ENCODE measurements around the gene TNFRSF1A.
"Not testable (repeated sequence)": the region's sequence is repeated elsewhere in the genome, so short reads cannot be mapped to it uniquely, and the experiment has no call there.

The TNFRSF1A gene

DNA sequence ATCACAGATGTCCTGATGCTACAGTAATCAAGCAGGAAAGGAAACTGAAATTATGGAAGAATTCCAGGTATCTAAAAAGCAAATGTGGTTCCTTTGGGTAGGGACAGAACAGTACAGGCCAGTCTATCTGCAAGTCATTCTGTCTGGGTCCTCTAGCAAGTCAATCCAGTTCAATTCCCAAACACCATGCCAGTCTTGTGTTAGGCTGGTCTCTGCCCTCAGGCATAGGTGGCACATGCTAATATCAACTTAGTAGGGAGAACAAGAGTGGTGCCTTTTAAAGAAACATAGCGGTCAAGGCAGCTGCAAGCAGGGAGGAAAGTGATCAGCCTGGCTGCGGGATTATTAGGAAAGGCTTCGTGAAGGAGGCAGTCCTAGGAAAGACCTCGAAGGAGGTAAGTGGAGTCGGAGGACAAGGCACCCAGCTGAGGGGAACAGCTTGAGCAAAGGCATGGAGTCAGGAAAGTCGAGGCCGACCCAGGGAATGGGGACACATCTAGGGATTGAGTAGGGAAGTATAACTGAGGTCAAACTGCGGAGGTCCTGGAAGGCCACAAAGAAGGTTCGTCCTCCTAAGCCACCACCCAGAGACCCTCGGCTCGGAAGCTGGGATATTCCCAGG is 35.2 kb downstream of the TNFRSF1A start:
- DNase-seq (ENCODE audit: low read depth in 2 of 3, low spot score in 1 of 3): no peak

DNA sequence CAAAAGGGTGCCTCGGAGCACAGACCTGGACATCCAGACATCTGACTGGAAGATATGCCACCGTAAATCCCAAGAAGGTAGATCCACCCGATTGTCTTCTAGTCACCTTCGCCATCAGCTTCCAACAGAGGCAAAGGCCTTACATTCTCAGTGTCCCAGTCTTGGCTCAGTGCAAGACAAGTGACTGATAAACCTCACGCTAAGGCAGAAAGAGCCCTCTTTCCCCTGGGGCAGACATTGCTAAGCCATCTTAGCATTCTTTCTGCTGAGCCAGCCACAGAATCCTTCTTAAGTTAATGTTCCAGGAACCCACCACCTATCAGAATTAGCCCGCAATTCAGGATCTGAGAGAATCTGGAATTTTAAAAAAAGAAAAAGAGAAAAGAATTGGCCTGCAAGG is 35.7 kb downstream of the TNFRSF1A start:
- no peak for DNase-seq (ENCODE audit: low read depth in 2 of 3, low spot score in 1 of 3)

DNA sequence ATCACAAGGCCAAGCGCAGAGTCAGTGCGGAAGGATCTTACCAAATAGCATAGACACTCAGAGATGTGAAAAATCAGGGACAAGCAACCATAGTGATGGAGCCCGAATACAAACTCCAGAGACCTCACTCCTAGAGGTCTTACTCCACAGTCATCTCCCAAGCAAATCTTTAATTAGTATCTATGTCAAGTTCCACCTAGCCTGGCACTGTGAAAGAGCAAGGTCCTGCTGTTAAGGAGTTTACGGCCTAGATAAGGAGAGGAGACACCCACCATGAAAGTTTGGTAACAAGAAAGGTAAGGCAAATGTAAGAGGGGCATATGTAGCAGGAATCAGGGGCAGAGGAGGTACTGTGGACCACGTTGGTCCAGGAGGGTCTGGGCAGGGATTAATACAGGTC is 38.8 kb downstream of the TNFRSF1A start:
- DNase-seq (ENCODE audit: low read depth in 2 of 3, low spot score in 1 of 3): no peak

DNA sequence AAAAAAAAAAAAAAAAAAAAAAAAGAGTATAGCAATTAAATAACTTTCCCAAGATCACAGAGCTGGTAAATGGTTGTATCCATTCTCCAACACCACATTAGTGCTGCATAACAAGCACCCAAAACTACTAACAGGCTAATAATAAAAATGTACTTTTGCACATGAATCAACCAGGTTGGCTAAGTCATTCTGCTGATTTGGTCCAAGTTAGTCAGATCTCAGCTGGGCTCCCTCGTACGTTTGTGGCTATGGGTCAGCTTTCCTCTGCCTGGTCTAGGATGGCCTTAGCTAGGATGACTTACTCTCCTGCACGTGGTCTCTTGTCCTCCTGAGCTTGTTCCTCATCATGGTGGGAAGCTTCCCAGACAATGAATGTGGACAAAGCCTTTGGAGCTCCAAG is 39.3 kb downstream of the TNFRSF1A start:
- DNase-seq (ENCODE audit: low read depth in 2 of 3, low spot score in 1 of 3): no peak

DNA sequence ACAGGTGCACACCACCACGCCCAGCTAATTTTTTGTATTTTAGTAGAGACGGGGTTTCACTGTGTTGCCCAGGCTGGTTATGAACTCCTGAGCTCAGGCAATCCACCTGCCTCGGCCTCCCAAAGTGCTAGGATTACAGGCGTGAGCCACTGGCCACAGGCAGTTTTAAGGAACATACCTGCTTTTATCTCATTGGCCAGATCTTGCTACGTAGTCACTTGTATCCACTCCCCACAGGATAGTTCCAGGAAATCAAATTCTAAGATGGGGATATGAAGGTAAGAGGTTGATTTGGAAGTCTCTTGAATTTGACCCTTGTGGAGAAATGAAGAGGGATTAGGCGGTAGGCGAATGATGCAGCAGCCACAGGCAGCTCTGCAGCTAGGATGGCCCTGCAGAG is 40.2 kb downstream of the TNFRSF1A start:
- no peak for DNase-seq (ENCODE audit: low read depth in 2 of 3, low spot score in 1 of 3)

DNA sequence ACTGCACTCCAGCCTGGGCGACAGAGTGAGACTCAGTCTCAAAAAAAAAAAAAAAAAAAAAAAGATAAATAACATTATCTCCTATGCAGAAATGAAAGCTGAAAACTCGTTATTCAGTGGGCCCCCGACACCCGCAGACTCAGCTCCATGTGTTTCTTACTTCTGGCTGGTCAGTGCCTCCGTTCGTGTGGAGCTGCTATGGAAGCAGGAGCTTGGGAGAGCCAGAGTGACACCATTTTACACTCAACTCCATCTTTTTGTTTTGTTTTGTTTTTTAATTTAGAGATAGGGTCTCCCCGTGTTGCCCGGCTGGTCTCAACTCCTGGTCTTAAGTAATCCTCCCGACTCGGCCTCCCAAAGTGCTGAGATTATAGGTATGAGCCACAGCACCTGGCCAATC is 44.7 kb downstream of the TNFRSF1A start:
- no peak for DNase-seq (ENCODE audit: low read depth in 2 of 3, low spot score in 1 of 3)

DNA sequence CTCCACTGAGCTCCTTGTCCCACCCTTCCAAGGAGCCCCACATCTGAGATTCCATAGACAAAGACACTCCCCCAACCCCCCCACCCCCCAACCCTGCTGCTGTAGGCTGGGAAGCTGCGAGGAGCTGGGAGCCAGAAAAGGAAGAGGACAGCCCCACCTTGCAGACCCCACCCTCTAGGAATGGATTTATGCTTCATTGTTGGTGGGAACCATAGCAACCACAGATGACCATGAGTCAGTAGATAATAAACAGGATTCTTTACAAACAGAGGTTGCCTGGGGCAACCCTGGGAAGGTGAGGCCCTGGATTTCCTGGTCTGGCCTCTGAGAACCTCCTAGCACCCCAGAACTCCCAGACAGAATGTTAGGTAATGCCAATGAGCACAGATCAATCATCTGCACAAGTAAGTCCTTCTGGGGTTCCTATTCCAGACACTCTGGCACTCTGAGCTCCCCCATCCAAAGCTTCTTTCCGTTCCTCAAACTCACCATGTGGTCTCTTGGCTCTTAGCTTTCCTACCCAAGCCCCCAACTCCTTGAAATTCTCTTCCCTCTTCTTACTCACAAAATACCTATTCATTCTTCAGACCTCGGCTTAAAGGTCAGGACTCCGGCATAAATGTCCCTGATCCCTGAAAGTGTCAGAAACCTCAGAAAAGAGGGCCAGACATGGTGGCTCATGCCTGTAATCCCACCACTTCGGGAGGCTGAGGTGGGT is 46.6 kb downstream of the TNFRSF1A start:
- no peak for DNase-seq (ENCODE audit: low read depth in 2 of 3, low spot score in 1 of 3)

DNA sequence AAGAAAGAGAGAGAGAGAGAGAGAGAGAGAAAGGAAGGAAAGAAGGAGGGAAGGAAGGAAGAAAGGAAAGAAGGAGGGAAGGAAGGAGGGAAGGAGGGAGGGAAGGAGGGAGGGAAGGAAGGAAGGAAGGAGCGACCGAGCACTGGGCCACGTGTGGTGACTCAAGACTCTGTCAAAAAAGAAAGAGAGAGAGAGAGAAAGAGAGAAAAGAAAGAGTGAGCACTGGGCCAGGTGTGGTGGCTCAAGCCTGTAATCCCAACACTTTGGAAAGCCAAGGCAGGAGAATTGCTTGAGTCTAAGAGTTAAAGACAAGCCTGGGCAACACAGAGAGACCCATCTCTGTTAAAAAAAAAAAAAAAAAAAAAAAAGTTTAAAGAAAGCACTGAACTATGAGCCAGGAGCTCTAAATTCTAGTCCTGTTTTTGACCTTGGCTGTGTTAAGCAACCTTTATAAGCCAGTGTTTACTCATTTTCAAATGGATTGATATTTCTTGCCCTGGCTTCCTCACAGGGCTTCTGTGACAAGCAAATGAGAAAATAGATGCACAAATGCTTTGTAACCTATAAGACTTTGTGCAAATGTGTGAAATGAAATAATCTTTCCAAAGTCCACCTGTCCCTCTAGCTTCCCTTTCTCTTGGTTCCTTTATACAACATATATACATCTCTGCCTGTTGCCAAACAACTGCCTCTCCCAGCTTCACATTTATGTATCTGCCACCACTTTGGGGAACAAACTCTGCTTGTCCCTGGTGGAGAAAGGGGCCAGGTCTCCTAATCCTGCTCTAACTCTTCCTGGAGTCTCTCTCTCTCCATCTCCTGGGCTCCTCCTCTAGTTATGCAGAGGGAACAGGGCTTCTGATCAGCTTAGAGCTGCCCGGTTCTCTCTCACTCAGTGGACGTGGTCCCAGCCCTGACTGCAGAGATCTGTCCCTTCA is 47.5 kb downstream of the TNFRSF1A start:
- DNase-seq (ENCODE audit: low read depth in 2 of 3, low spot score in 1 of 3): no peak

DNA sequence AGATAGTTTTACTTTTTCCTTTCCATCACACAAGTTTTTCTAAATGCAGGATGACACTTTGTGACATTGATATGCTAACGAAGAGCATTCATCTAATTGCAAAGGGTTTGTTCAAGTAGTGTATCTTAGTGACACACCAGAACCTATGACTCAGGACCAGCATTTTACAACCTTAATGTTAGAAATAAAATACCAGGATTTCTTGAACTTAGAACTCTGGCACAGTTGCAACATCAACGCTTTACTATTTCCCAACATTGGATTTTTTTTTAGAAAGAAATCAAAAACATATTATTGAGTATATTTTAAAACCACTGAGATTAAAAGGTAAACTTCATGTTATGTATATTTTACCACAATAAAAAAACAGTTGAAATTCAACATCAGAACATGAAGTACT is 49.3 kb downstream of the TNFRSF1A start:
- DNase-seq (ENCODE audit: low read depth in 2 of 3, low spot score in 1 of 3): no peak

DNA sequence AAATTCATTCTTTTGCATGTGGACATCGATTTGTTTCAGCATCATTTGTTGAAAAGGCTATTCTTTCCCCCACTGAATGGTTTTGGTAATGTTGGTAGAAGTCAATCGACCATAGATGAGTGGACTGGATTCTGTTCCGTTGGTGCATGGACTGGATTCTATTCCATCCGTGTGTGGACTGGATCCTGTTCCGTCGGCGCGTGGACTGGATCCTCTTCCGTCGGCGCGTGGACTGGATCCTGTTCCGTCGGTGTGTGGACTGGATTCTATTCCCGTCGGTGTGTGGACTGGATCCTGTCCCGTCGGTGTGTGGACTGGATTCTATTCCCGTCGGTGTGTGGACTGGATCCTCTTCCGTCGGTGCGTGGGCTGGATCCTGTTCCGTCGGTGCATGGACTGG is 52.0 kb downstream of the TNFRSF1A start:
- DNase-seq (ENCODE audit: low read depth in 2 of 3, low spot score in 1 of 3): not testable (repeated sequence)

DNA sequence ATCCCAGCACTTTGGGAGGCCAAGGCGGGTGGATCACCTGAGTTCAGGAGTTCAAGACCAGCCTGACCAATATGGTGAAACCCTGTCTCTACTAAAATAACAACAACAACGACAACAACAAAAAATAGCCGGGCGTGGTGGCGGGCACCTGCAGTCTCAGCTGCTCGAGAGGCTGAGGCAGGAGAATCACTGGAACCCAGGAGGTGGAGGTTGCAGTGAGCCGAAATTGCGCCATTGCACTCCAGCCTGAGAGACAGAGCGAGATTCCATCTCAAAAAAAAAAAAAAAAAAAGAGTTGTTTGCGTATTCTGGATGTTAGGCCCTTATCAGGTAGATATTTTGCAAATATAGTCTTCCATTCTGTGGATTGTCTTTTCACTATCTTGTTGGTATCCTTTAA is 52.8 kb downstream of the TNFRSF1A start:
- DNase-seq (ENCODE audit: low read depth in 2 of 3, low spot score in 1 of 3): not testable (repeated sequence)

DNA sequence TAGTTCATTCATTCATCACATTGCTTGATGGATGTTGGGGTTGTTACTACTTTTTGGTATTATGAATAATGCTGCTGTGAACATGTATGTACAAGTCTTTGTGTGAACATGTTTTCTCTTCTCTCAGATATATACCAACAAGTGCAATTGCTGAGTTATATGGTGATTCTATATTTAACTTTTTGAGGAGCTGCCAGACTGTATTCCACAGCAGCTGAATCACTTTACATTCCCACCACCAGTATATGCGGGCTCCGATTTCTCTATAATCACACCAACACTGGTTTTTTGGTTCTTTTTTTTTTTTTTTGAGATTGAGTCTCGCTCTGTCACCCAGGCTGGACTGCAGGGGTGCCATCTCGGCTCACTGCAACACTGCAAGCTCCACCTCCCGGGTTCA is 53.6 kb downstream of the TNFRSF1A start:
- no peak for DNase-seq (ENCODE audit: low read depth in 2 of 3, low spot score in 1 of 3)

DNA sequence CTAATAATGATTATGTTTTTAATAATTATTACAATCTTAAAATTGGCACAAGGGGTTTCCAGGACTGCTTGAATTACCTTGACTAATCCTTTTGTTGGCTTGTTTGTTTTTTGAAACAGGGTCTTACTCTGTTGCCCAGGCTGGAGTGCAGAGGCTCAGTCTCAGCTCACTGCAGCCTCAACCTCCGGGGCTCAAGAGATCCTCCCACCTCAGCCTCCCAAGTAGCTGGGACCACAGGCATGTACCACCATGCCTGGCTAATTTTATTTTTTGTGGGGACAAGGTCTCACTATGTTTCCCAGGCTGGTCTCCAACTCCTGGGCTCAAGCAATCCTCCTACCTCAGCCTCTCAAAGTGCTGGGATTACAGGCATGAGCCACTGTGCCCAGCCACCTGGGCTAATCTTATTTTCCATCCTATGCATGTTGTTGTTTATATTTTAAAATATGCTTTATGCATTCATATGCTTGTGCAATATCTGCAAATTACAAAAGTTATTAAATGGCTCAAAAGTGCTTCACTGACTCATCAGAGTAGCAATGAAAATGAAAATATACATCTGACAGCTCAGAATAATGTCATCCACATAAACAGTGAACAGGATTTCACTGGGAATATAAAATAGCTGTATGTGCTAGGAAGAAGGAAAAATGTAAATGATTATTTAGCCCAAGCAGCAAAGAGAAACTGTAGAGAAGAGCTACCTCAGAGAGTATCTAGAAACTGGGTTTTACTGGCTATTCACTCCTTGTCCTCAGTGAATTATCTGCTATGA is 56.2 kb downstream of the TNFRSF1A start:
- DNase-seq (ENCODE audit: low read depth in 2 of 3, low spot score in 1 of 3): no peak

DNA sequence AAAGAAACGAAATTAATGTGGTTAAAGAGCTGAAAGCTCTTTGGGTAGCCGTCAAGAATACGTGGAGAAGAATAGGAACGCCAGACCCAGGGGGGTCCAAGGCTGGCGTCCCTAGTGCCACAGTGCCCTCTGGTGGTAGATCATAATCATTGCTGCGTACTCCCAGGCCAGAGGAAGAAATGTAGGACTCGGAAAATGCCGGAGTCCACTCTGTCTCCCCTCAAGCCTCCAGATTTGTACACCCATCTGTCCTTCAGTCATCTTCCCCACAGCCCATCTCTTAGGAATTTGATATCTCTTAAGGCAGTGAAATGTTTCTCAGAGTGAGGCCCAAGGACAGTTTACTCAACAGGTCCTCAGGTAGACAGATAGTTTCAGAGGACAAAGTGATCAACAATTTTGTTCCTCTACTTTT is 56.8 kb downstream of the TNFRSF1A start:
- peak in 2 of 3 donors; percentile 28 to 64 for DNase-seq (ENCODE audit: low read depth in 2 of 3, low spot score in 1 of 3)

DNA sequence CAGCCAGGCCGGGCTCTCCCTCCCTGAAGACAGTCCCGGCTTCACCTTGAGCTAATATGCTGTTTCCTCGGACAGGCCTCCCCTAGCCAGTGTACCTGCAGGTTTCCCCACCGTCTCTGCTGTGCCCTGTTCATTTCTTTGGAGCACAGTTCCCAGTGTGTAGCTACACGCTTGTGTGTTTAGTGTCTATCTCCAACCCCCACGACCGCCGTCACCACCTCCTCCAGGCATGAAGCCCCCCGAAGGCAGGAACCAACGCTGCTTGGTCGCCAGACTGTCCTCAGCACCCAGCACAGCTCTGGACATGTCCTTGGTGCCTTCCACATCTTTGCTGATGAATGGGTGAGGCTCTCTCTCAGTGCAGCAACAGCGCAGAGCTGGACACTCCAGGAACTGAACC is 57.6 kb downstream of the TNFRSF1A start:
- no peak for DNase-seq (ENCODE audit: low read depth in 2 of 3, low spot score in 1 of 3)

DNA sequence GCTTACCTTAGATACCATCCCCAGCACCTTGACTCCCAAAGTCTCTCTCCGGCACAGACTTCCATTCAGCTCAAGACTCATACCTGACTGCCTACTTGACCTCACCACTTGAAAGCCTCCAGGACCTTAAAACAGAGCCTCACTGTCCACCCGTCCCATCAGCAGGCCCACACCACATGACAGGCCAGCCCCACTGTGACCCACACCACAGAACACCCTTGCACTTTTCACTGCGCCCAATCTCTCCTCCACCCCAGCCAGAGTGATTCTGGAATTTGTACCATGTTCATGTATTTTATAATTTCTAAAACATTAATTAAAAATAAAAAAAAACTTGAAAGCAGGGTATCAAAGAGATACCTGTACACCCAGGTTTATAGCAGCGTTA is 59.4 kb downstream of the TNFRSF1A start:
- DNase-seq (ENCODE audit: low read depth in 2 of 3, low spot score in 1 of 3): no peak

DNA sequence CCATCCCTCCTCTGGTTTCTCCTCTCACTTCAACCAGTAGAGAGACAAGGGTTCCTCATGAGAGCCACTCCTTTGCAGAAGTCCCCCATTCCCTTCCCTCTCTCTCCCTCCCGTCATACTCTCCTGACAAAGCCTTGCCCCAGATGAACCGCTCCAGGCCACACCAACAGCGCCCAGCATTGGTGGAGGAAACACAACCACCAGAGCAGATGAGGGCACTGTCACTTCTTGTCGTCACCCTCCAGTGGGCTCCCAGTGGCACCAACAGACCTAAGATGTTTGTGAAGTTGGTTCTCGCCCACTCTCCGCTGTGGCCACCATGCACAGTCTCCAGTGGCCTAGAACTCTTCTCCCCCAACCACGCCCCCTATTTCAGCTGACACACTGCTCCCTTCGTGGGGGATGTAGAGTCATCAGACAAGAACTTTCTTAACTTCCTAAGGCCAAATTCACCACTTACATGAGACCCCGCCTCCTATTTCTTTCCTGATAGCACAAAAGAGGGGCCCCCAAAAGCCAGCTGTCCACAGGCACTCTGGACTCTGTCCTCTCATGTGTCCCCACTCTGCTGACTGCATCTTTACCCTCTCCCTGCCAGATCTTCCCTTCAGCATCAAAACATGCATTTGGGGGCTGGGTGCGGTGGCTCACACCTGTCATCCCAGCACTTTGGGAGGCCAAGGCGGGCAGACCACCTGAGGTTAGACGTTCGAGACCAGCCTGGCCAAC is 60.6 kb downstream of the TNFRSF1A start:
- DNase-seq (ENCODE audit: low read depth in 2 of 3, low spot score in 1 of 3): no peak

DNA sequence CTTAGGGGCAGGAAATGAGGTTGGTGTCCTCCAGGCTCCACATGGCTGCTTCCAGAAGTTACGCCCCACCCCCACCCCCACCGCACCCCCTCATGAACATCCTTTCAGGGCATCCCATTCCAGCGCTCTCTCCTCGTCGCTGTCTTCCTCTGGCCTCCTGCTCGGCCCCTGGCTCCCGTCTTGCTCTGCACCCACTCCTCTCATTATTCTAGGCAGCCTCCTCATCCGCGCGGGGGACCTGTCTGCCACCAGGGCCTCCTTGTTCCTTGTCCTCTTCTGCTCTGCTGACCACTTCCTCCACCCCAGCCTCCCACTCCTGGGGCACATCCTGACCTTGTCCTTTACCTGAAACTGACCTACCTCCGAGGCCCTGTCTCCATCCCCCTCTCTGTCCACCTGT is 61.2 kb downstream of the TNFRSF1A start:
- DNase-seq (ENCODE audit: low read depth in 2 of 3, low spot score in 1 of 3): no peak

DNA sequence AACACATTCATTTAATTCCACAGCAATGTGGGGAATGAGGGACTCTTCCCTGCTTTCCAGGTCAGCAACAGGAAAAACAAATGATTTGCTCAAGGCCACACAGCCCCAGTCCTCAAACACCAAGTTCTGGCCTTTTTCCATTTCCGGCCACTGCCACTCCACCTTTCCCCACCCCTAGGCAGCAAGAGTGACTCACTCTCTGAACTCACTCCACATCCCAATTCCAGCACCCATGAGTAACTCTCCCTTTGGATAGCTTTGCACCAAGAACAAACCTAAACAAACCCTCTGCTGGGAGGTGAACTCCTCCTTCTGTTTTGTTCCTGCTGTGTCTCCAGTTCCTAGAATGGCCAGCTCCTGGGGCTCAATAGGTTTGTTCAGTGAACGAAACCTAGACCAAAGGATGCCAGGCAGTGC is 61.8 kb downstream of the TNFRSF1A start:
- DNase-seq (ENCODE audit: low read depth in 2 of 3, low spot score in 1 of 3): no peak

DNA sequence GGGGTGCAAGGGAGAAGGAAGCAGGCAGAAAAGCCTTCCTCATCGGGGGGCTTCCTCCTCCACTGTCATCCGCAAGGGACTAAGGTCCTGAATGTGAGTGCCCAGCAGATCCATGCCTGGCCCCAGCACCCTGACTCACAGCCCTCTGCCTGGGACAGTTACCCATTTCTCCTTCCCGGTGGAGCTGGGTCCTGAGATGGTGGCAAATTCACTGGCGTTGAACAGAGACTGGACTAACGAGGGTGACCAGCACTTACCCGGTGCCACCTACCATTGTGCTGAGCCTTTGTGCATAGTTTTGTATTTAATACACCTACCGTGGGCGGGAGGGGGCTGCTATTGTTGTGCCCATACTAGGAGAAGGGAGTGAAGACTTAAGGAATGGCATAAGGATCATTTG is 62.2 kb downstream of the TNFRSF1A start:
- no peak for DNase-seq (ENCODE audit: low read depth in 2 of 3, low spot score in 1 of 3)

DNA sequence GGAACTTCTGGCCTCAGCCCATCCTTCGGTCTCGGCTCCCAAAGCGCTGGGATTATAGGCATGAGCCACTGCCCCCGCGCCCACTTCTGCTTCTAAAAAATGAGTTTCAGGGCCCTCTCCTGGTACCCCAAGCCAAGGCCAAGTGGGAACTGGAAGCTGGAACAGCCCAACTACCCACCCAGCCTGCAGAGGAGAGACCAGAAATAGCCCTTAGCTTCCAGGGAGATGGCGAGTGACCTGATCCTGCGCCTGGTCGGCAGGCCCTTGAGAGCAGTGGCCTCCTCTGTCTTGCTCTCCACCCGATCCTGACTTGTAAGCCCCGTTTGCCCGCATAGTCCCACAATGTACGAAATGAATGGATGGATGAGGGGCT is 62.6 kb downstream of the TNFRSF1A start:
- no peak for DNase-seq (ENCODE audit: low read depth in 2 of 3, low spot score in 1 of 3)

All from stimulated activated CD4-positive, alpha-beta T cell treated with anti-CD3 and anti-CD28 coated beads, Interleukin-12 subunit alpha, Interleukin-12 subunit beta, amount 100 ng/mL, for 48 hours (primary cell).